CD4-positive, alpha-beta T cell (primary cell): ENCODE results near the gene MAMDC2. TPM values are rescaled to one million over a fixed set of nuclear protein-coding genes. Genes with fewer than 3 reads are reported as not detected.

Source experiments
- ATAC-seq: fragments of 200-7000 bp; cut with Tn5 transposase; one replicate; pipeline ENCODE4 v1.10.0; 2022; ENCODE audit warnings: mild to moderate bottlenecking; ENCODE audit not compliant: poor library complexity
- CTCF ChIA-PET: fragments of 350-600 bp; sonication (Branson Sonifier 250); formaldehyde crosslinking; loops from one replicate; lab custom pipeline; 2021; ENCODE audit warnings: antibody characterized with exemption, inconsistent platforms; lab: Charles Lee
- POLR2A ChIA-PET: fragments of 350-600 bp; sonication (Branson Sonifier 250); formaldehyde crosslinking; loops from one replicate; lab custom pipeline; 2021; ENCODE audit warnings: antibody characterized with exemption, inconsistent platforms; lab: Charles Lee
- DNase-seq, 14 experiments: peaks; one replicate each; pipeline ENCODE4 v3.0.0-alpha.2; 2013 to 2020; ENCODE audit warnings: mixed read lengths in 2 of 14
- H3K27ac ChIP-seq, 2 donors: one replicate each; pipeline versions ENCODE4 v1.5.1 to v1.7.0; 2013; ENCODE audit warnings: low read length in 2 of 2, low read depth in 1 of 2, mild to moderate bottlenecking in 1 of 2
- H3K27me3 ChIP-seq, 2 experiments: 1 replicate in 1 of 2; 2 replicates in 1 of 2; pipeline versions ENCODE4 v1.6.1 to v1.7.0; 2013; ENCODE audit warnings: low read length in 2 of 2, control low read depth in 1 of 2, mild to moderate bottlenecking in 1 of 2, moderate library complexity in 1 of 2; ENCODE audit not compliant: insufficient read depth in 2 of 2, control insufficient read depth in 1 of 2
- H3K36me3 ChIP-seq: one replicate; pipeline ENCODE4 v1.6.1; 2013; ENCODE audit warnings: low read length, control low read depth; ENCODE audit not compliant: insufficient read depth
- H3K4me1 ChIP-seq: one replicate; pipeline ENCODE4 v1.6.1; 2013; ENCODE audit warnings: low read length, control low read depth; ENCODE audit not compliant: insufficient read depth
- H3K4me3 ChIP-seq: one replicate; pipeline ENCODE4 v1.5.1; 2013; ENCODE audit warnings: mild to moderate bottlenecking, low read length, moderate library complexity
- H3K9me3 ChIP-seq, 2 experiments: 1 replicate in 1 of 2; 2 replicates in 1 of 2; pipeline versions ENCODE4 v1.6.1 to v1.7.0; 2013; ENCODE audit warnings: low read length in 2 of 2, mild to moderate bottlenecking in 2 of 2, control low read depth in 1 of 2, moderate library complexity in 1 of 2; ENCODE audit not compliant: control insufficient read depth in 1 of 2, insufficient read depth in 1 of 2
- H3K27ac Mint-ChIP-seq: one replicate; pipeline ENCODE4 v1.8.0; 2020; ENCODE audit warnings: mixed read lengths
- H3K27me3 Mint-ChIP-seq: one replicate; pipeline ENCODE4 v1.8.0; 2021; ENCODE audit warnings: mixed read lengths
- H3K36me3 Mint-ChIP-seq: one replicate; pipeline ENCODE4 v1.8.0; 2021; ENCODE audit warnings: low read depth, mixed read lengths
- H3K4me1 Mint-ChIP-seq: one replicate; pipeline ENCODE4 v1.8.0; 2021; ENCODE audit warnings: low read depth, mixed read lengths
- H3K4me3 Mint-ChIP-seq: one replicate; pipeline ENCODE4 v1.8.0; 2020; ENCODE audit warnings: mild to moderate bottlenecking, mixed read lengths
- H3K9me3 Mint-ChIP-seq: one replicate; pipeline ENCODE4 v1.8.0; 2020; ENCODE audit warnings: mixed read lengths
- CTCF ChIP-seq: fragments of 200-600 bp; IDR thresholded peaks from one replicate; pipeline ENCODE4 v1.8.0; 2022; ENCODE audit warnings: antibody characterized with exemption, mild to moderate bottlenecking
- intact Hi-C, 2 experiments: fragments of 100-400 bp; cut with DNase I in 1 of 2; cut with micrococcal nuclease in 1 of 2; formaldehyde crosslinking; loops; one replicate each; pipeline versions ENCODE4 v1.15.1 to v1.9.0; 2023 to 2025; cut with DNase I, micrococcal nuclease
- total RNA-seq, 174 experiments: library from RNA in 2 of 174; stranded (reverse) in 2 of 174; gene quantifications; one replicate each; pipeline ENCODE4 v1.2.3 and lab custom pipeline; 2021 to 2026

Gene MAMDC2
- total RNA-seq, 2 experiments from 2014 or later: 0.08 TPM; not detected in 1

GRCh38 chr9:70121818-70122436 lies 78.3 kb downstream of the MAMDC2 start:
- H3K36me3 ChIP-seq: no peaks in the 10 kb centered on the region
- no peak overlapping the region for H3K4me3 ChIP-seq
- H3K4me3 Mint-ChIP-seq: no peak overlapping the region
- no peak for TF ChIP-seq CTCF
- H3K27ac ChIP-seq: no peak overlapping the region
- H3K27ac Mint-ChIP-seq: no peak overlapping the region
- no peaks in the 10 kb centered on the region for H3K27me3 ChIP-seq
- CTCF ChIA-PET: no interaction called here
- DNase-seq (no peak), ATAC-seq (no peak)
- no peaks in the 10 kb centered on the region for H3K9me3 Mint-ChIP-seq
- no peaks in the 10 kb centered on the region for H3K36me3 Mint-ChIP-seq
- POLR2A ChIA-PET: interaction anchor here (0.6 kb wide), 1 partner anchor 482 kb away, joined by 3 read pairs; no protein-coding TSS in a partner anchor
- intact Hi-C loops: no loop called here
- no peaks in the 10 kb centered on the region for H3K4me1 Mint-ChIP-seq
- H3K27me3 Mint-ChIP-seq: peaks cover 5% of the 10 kb centered on the region
- no peaks in the 10 kb centered on the region for H3K9me3 ChIP-seq
- H3K4me1 ChIP-seq: no peaks in the 10 kb centered on the region

GRCh38 chr9:70123695-70124094 lies 80.0 kb downstream of the MAMDC2 start:
- no peak overlapping the region for H3K4me3 Mint-ChIP-seq
- H3K9me3 ChIP-seq: no peaks in the 10 kb centered on the region
- no peaks in the 10 kb centered on the region for H3K9me3 Mint-ChIP-seq
- no peaks in the 10 kb centered on the region for H3K4me1 Mint-ChIP-seq
- no peaks in the 10 kb centered on the region for H3K27me3 ChIP-seq
- no peak overlapping the region for H3K27ac Mint-ChIP-seq
- POLR2A ChIA-PET: no interaction called here
- no peak overlapping the region for H3K27ac ChIP-seq
- H3K27me3 Mint-ChIP-seq: peaks cover 5% of the 10 kb centered on the region
- DNase-seq (no peak), ATAC-seq (no peak)
- H3K4me3 ChIP-seq: no peak overlapping the region
- intact Hi-C loops: no loop called here
- no peaks in the 10 kb centered on the region for H3K36me3 ChIP-seq
- no peak for TF ChIP-seq CTCF
- no peaks in the 10 kb centered on the region for H3K36me3 Mint-ChIP-seq
- CTCF ChIA-PET: no interaction called here
- no peaks in the 10 kb centered on the region for H3K4me1 ChIP-seq

GRCh38 chr9:70125621-70126263 lies 82.1 kb downstream of the MAMDC2 start:
- H3K9me3 Mint-ChIP-seq: no peaks in the 10 kb centered on the region
- ATAC-seq (no peak), DNase-seq (no peak)
- no peak overlapping the region for H3K27ac ChIP-seq
- H3K36me3 ChIP-seq: no peaks in the 10 kb centered on the region
- ChIA-PET CTCF (no interaction called here), POLR2A (no interaction called here)
- TF ChIP-seq CTCF: no peak
- no peaks in the 10 kb centered on the region for H3K36me3 Mint-ChIP-seq
- no peaks in the 10 kb centered on the region for H3K27me3 Mint-ChIP-seq
- H3K4me3 ChIP-seq: no peak overlapping the region
- H3K4me1 Mint-ChIP-seq: no peaks in the 10 kb centered on the region
- no peaks in the 10 kb centered on the region for H3K27me3 ChIP-seq
- no peak overlapping the region for H3K27ac Mint-ChIP-seq
- no peaks in the 10 kb centered on the region for H3K4me1 ChIP-seq
- no peak overlapping the region for H3K4me3 Mint-ChIP-seq
- intact Hi-C loops: no loop called here
- no peaks in the 10 kb centered on the region for H3K9me3 ChIP-seq
